OCI-LY3 (cell line): ENCODE measurements around the gene EDEM3.

Experiments used
- H2AFZ ChIP-seq: fragments of 200-600, 300-600 bp; shearing (Covaris generic); 2 replicates; pipeline ENCODE4 v1.6.0; 2014; ENCODE audit warnings: antibody characterized with exemption, low read depth, low read length
- H3K27ac ChIP-seq: fragments of 200-600, 300-600 bp; sonication (generic); 2 replicates; pipeline ENCODE4 v1.5.1; 2014; ENCODE audit warnings: mild to moderate bottlenecking, low read length, moderate library complexity, mixed read lengths
- H3K27me3 ChIP-seq: fragments of 200-600, 300-600 bp; sonication (generic); 2 replicates; pipeline ENCODE4 v1.6.1; 2014; ENCODE audit warnings: low read depth, low read length, mixed read lengths
- H3K36me3 ChIP-seq: fragments of 200-600, 300-600 bp; sonication (generic); replicated peaks from 2 replicates; pipeline ENCODE3; 2014; ENCODE audit warnings: low read depth, low read length, mixed read lengths
- H3K4me1 ChIP-seq: fragments of 300-600, 200-600 bp; sonication (generic); 2 replicates; pipeline ENCODE4 v1.6.1; 2014; ENCODE audit warnings: low read length, mixed read lengths
- H3K4me2 ChIP-seq: fragments of 200-600, 300-600 bp; sonication (generic); 2 replicates; pipeline ENCODE4 v1.6.1; 2014; ENCODE audit warnings: low read length, mixed read lengths
- H3K4me3 ChIP-seq: fragments of 300-600, 200-600 bp; sonication (generic); 2 replicates; pipeline ENCODE4 v1.5.1; 2014; ENCODE audit warnings: antibody characterized with exemption, mild to moderate bottlenecking, low read length, moderate library complexity
- H3K79me2 ChIP-seq: fragments of 300-600, 200-600 bp; shearing (Covaris generic); 2 replicates; pipeline ENCODE4 v1.6.1; 2014; ENCODE audit warnings: mild to moderate bottlenecking, low read length, mixed read lengths
- H3K9ac ChIP-seq: fragments of 300-600, 200-600 bp; shearing (Covaris generic); 2 replicates; pipeline ENCODE4 v1.6.0; 2014; ENCODE audit warnings: mild to moderate bottlenecking, low read length, moderate library complexity
- H3K9me3 ChIP-seq: fragments of 200-600, 300-600 bp; shearing (Covaris generic); 2 replicates; pipeline ENCODE4 v1.6.1; 2014; ENCODE audit warnings: low read length, mixed read lengths; ENCODE audit not compliant: insufficient read depth
- H4K20me1 ChIP-seq: fragments of 200-600, 300-600 bp; sonication (generic); 2 replicates; pipeline ENCODE4 v1.6.1; 2016; ENCODE audit warnings: low read length, mixed read lengths; ENCODE audit not compliant: insufficient read depth
- CTCF ChIP-seq: fragments of 200-600, 300-600 bp; sonication (generic); IDR thresholded peaks from 2 replicates; pipeline ENCODE4 v1.5.1; 2014; ENCODE audit warnings: antibody characterized with exemption, low read length, low read depth
- EZH2phosphoT487 ChIP-seq: fragments of 200-600 bp; shearing (Covaris generic); IDR thresholded peaks from 2 replicates; pipeline ENCODE4 v1.6.1; 2018; ENCODE audit warnings: antibody characterized with exemption, mixed run types, low read depth

Gene EDEM3

GRCh38 chr1:184647471-184647870, 107.2 kb downstream of the EDEM3 start:
- no peaks in the 10 kb centered on the region for H3K36me3 ChIP-seq
- H3K4me3 ChIP-seq, result no peak overlapping the region
- no peaks in the 10 kb centered on the region for H3K27me3 ChIP-seq
- TF ChIP-seq CTCF, result no peak
- TF ChIP-seq EZH2phosphoT487, result no peak
- peaks cover 22% of the 10 kb centered on the region for H3K4me1 ChIP-seq
- H3K27ac ChIP-seq, result no peak overlapping the region
- H4K20me1 ChIP-seq, result no peaks in the 10 kb centered on the region
- no peak overlapping the region for H2AFZ ChIP-seq
- H3K79me2 ChIP-seq, result no peaks in the 10 kb centered on the region
- no peak overlapping the region for H3K9ac ChIP-seq
- H3K4me2 ChIP-seq, result no peak overlapping the region
- no peaks in the 10 kb centered on the region for H3K9me3 ChIP-seq

GRCh38 chr1:184646824-184647223, 107.8 kb downstream of the EDEM3 start:
- H3K4me3 ChIP-seq, result no peak overlapping the region
- no peaks in the 10 kb centered on the region for H3K79me2 ChIP-seq
- peaks cover 22% of the 10 kb centered on the region for H3K4me1 ChIP-seq
- no peak overlapping the region for H2AFZ ChIP-seq
- H3K4me2 ChIP-seq, result no peak overlapping the region
- TF ChIP-seq EZH2phosphoT487, result no peak
- no peak for TF ChIP-seq CTCF
- H3K27me3 ChIP-seq, result no peaks in the 10 kb centered on the region
- no peaks in the 10 kb centered on the region for H4K20me1 ChIP-seq
- no peaks in the 10 kb centered on the region for H3K9me3 ChIP-seq
- H3K27ac ChIP-seq, result no peak overlapping the region
- H3K9ac ChIP-seq, result no peak overlapping the region
- H3K36me3 ChIP-seq, result no peaks in the 10 kb centered on the region

GRCh38 chr1:184646178-184646701, 108.4 kb downstream of the EDEM3 start:
- Histone ChIP-seq H3K9me3 (no peaks in the 10 kb centered on the region), H3K27ac (no peak overlapping the region), H2AFZ (no peak overlapping the region), H3K36me3 (no peaks in the 10 kb centered on the region), H3K79me2 (no peaks in the 10 kb centered on the region), H3K4me3 (no peak overlapping the region), H4K20me1 (no peaks in the 10 kb centered on the region), H3K9ac (no peak overlapping the region), H3K4me1 (peaks cover 22% of the 10 kb centered on the region), H3K4me2 (no peak overlapping the region), H3K27me3 (no peaks in the 10 kb centered on the region)
- TF ChIP-seq CTCF, result no peak
- TF ChIP-seq EZH2phosphoT487, result no peak

- TF ChIP-seq EZH2phosphoT487 (no peak), CTCF (no peak)
Observed at GRCh38 chr1:184644771-184645170, 109.9 kb downstream of the EDEM3 start.

More at GRCh38 chr1:184644771-184645170, 109.9 kb downstream of the EDEM3 start:
- H3K79me2 ChIP-seq, result no peaks in the 10 kb centered on the region
- H3K9ac ChIP-seq, result no peak overlapping the region
- no peaks in the 10 kb centered on the region for H4K20me1 ChIP-seq
- no peak overlapping the region for H3K4me2 ChIP-seq
- H3K4me1 ChIP-seq, result peaks cover 14% of the 10 kb centered on the region
- no peaks in the 10 kb centered on the region for H3K36me3 ChIP-seq
- H3K4me3 ChIP-seq, result no peak overlapping the region
- H3K9me3 ChIP-seq, result no peaks in the 10 kb centered on the region
- no peak overlapping the region for H3K27ac ChIP-seq
- no peaks in the 10 kb centered on the region for H3K27me3 ChIP-seq
- no peak overlapping the region for H2AFZ ChIP-seq
